ENCODE measurements around the gene LRMDA.
A peak's percentile ranks its signal among the peaks of the same experiment; 100 is the strongest.

Gene LRMDA

DNA sequence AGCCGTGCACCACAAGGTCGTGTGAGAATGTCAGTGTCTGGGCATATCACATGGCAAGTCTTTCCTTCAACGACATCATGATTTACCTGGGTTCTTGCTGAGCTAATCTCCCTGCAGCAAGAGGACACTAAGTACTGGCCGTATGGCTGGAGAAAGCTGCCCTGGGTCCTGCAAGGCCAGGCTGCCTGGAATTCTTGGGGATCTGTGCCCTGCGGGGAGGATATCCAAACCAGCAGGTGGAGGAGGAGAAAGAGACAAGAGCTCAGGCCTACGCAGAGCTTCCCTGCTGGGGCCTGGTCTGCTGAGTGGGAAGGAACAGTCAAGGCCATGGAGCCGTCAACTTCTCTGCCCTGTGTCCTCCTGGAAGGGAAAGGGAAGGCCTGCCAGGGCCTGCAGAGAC is 552.6 kb downstream of the LRMDA start:
- no peaks in the 10 kb centered on the region for H3K4me1 ChIP-seq (ENCODE audit: control insufficient read depth, insufficient read depth, low read length)
- H3K9me3 ChIP-seq (ENCODE audit: control insufficient read depth, insufficient read depth, low read length): no peaks in the 10 kb centered on the region
- no peak overlapping the region for H3K27ac ChIP-seq (ENCODE audit: low read depth, low read length)
- no peaks in the 10 kb centered on the region for H3K27me3 ChIP-seq (ENCODE audit: control insufficient read depth, insufficient read depth, low read length)
- no peak overlapping the region for H3K9ac ChIP-seq (ENCODE audit: low read depth, low read length)
- no peaks in the 10 kb centered on the region for H3K36me3 ChIP-seq (ENCODE audit: control insufficient read depth, insufficient read depth, low read length)
- H3K4me3 ChIP-seq (ENCODE audit: low read depth, low read length): no peak overlapping the region

GRCh38 chr10:75987616-75988015 is 556.2 kb downstream of the LRMDA start:
- Histone ChIP-seq H3K4me1 (ENCODE audit: control insufficient read depth, insufficient read depth, low read length) (no peaks in the 10 kb centered on the region), H3K9me3 (ENCODE audit: control insufficient read depth, insufficient read depth, low read length) (no peaks in the 10 kb centered on the region), H3K36me3 (ENCODE audit: control insufficient read depth, insufficient read depth, low read length) (no peaks in the 10 kb centered on the region), H3K27ac (ENCODE audit: low read depth, low read length) (no peak overlapping the region), H3K27me3 (ENCODE audit: control insufficient read depth, insufficient read depth, low read length) (no peaks in the 10 kb centered on the region), H3K9ac (ENCODE audit: low read depth, low read length) (no peak overlapping the region), H3K4me3 (ENCODE audit: low read depth, low read length) (no peak overlapping the region)

DNA sequence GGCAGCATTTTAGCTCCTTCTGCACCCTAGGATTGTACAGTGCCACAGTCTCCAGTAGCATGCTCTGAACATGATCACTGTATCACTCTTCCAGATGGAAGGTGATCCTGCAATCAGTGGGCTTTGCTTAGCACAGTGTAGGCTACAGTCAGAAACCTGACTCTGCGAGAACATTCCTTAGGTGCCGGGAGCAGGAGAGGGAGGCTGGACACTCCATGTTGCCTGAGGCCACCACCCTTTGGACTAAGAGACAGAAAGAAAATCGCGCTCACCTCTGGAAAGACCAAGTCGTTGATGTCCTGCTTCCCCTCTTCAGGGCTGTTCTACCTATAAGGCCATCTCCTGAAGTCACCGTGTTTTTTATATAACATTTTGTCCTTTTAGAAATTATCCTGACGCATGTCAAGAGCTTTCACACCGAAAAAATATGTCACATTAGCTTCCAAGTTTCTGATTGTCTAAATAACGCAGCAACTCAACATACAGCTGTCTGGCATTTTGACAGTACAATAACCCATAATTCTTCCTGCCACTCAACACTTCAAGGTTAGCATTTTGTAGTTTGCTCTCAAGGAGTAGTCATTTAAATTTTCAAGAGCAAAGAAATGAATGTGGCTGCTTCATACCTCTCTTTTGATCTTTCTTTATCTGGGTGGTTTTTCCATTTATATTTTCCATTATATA is 563.1 kb downstream of the LRMDA start:
- no peaks in the 10 kb centered on the region for H3K27me3 ChIP-seq (ENCODE audit: control insufficient read depth, insufficient read depth, low read length)
- no peaks in the 10 kb centered on the region for H3K36me3 ChIP-seq (ENCODE audit: control insufficient read depth, insufficient read depth, low read length)
- H3K27ac ChIP-seq (ENCODE audit: low read depth, low read length): no peak overlapping the region

GRCh38 chr10:75995041-75995430 is 563.6 kb downstream of the LRMDA start:
- H3K9ac ChIP-seq (ENCODE audit: low read depth, low read length): no peak overlapping the region
- H3K4me1 ChIP-seq (ENCODE audit: control insufficient read depth, insufficient read depth, low read length): no peaks in the 10 kb centered on the region
- no peak overlapping the region for H3K4me3 ChIP-seq (ENCODE audit: low read depth, low read length)
- no peak overlapping the region for H3K27ac ChIP-seq (ENCODE audit: low read depth, low read length)
- H3K36me3 ChIP-seq (ENCODE audit: control insufficient read depth, insufficient read depth, low read length): no peaks in the 10 kb centered on the region
- H3K9me3 ChIP-seq (ENCODE audit: control insufficient read depth, insufficient read depth, low read length): no peaks in the 10 kb centered on the region
- H3K27me3 ChIP-seq (ENCODE audit: control insufficient read depth, insufficient read depth, low read length): no peaks in the 10 kb centered on the region

More for the DNA sequence above, 563.1 kb downstream of the LRMDA start:
- Histone ChIP-seq H3K9ac (ENCODE audit: low read depth, low read length) (no peak overlapping the region), H3K4me1 (ENCODE audit: control insufficient read depth, insufficient read depth, low read length) (no peaks in the 10 kb centered on the region), H3K9me3 (ENCODE audit: control insufficient read depth, insufficient read depth, low read length) (no peaks in the 10 kb centered on the region), H3K4me3 (ENCODE audit: low read depth, low read length) (no peak overlapping the region)

GRCh38 chr10:75995720-75996119 is 564.3 kb downstream of the LRMDA start:
- H3K4me1 ChIP-seq (ENCODE audit: control insufficient read depth, insufficient read depth, low read length): no peaks in the 10 kb centered on the region
- H3K4me3 ChIP-seq (ENCODE audit: low read depth, low read length): no peak overlapping the region
- H3K9ac ChIP-seq (ENCODE audit: low read depth, low read length): no peak overlapping the region
- no peaks in the 10 kb centered on the region for H3K27me3 ChIP-seq (ENCODE audit: control insufficient read depth, insufficient read depth, low read length)
- no peaks in the 10 kb centered on the region for H3K9me3 ChIP-seq (ENCODE audit: control insufficient read depth, insufficient read depth, low read length)
- H3K27ac ChIP-seq (ENCODE audit: low read depth, low read length): no peak overlapping the region
- no peaks in the 10 kb centered on the region for H3K36me3 ChIP-seq (ENCODE audit: control insufficient read depth, insufficient read depth, low read length)

GRCh38 chr10:75999001-75999400 is 567.6 kb downstream of the LRMDA start:
- peaks cover 17% of the 10 kb centered on the region for H3K4me1 ChIP-seq (ENCODE audit: control insufficient read depth, insufficient read depth, low read length)
- no peaks in the 10 kb centered on the region for H3K9me3 ChIP-seq (ENCODE audit: control insufficient read depth, insufficient read depth, low read length)
- no peaks in the 10 kb centered on the region for H3K27me3 ChIP-seq (ENCODE audit: control insufficient read depth, insufficient read depth, low read length)
- no peaks in the 10 kb centered on the region for H3K36me3 ChIP-seq (ENCODE audit: control insufficient read depth, insufficient read depth, low read length)
- H3K27ac ChIP-seq (ENCODE audit: low read depth, low read length): no peak overlapping the region
- no peak overlapping the region for H3K9ac ChIP-seq (ENCODE audit: low read depth, low read length)
- H3K4me3 ChIP-seq (ENCODE audit: low read depth, low read length): no peak overlapping the region

- Histone ChIP-seq H3K4me3 (ENCODE audit: low read depth, low read length) (no peak overlapping the region), H3K4me1 (ENCODE audit: control insufficient read depth, insufficient read depth, low read length) (peaks cover 17% of the 10 kb centered on the region), H3K27ac (ENCODE audit: low read depth, low read length) (no peak overlapping the region), H3K36me3 (ENCODE audit: control insufficient read depth, insufficient read depth, low read length) (no peaks in the 10 kb centered on the region), H3K9ac (ENCODE audit: low read depth, low read length) (no peak overlapping the region), H3K9me3 (ENCODE audit: control insufficient read depth, insufficient read depth, low read length) (no peaks in the 10 kb centered on the region), H3K27me3 (ENCODE audit: control insufficient read depth, insufficient read depth, low read length) (no peaks in the 10 kb centered on the region)
Observed at GRCh38 chr10:75999515-76000209, 568.2 kb downstream of the LRMDA start.

- Histone ChIP-seq H3K9ac (ENCODE audit: low read depth, low read length) (no peak overlapping the region), H3K9me3 (ENCODE audit: control insufficient read depth, insufficient read depth, low read length) (no peaks in the 10 kb centered on the region), H3K4me1 (ENCODE audit: control insufficient read depth, insufficient read depth, low read length) (peaks cover 17% of the 10 kb centered on the region), H3K4me3 (ENCODE audit: low read depth, low read length) (no peak overlapping the region), H3K27ac (ENCODE audit: low read depth, low read length) (no peak overlapping the region), H3K36me3 (ENCODE audit: control insufficient read depth, insufficient read depth, low read length) (no peaks in the 10 kb centered on the region), H3K27me3 (ENCODE audit: control insufficient read depth, insufficient read depth, low read length) (no peaks in the 10 kb centered on the region)
Observed at GRCh38 chr10:76000550-76000949, 569.1 kb downstream of the LRMDA start.

GRCh38 chr10:76001019-76001418 is 569.6 kb downstream of the LRMDA start:
- H3K4me1 ChIP-seq (ENCODE audit: control insufficient read depth, insufficient read depth, low read length): peaks cover 17% of the 10 kb centered on the region
- no peak overlapping the region for H3K9ac ChIP-seq (ENCODE audit: low read depth, low read length)
- H3K27me3 ChIP-seq (ENCODE audit: control insufficient read depth, insufficient read depth, low read length): no peaks in the 10 kb centered on the region
- no peaks in the 10 kb centered on the region for H3K36me3 ChIP-seq (ENCODE audit: control insufficient read depth, insufficient read depth, low read length)
- no peaks in the 10 kb centered on the region for H3K9me3 ChIP-seq (ENCODE audit: control insufficient read depth, insufficient read depth, low read length)
- H3K27ac ChIP-seq (ENCODE audit: low read depth, low read length): no peak overlapping the region
- no peak overlapping the region for H3K4me3 ChIP-seq (ENCODE audit: low read depth, low read length)

GRCh38 chr10:76001461-76001860 is 570.0 kb downstream of the LRMDA start:
- Histone ChIP-seq H3K27me3 (ENCODE audit: control insufficient read depth, insufficient read depth, low read length) (no peaks in the 10 kb centered on the region), H3K27ac (ENCODE audit: low read depth, low read length) (no peak overlapping the region), H3K36me3 (ENCODE audit: control insufficient read depth, insufficient read depth, low read length) (no peaks in the 10 kb centered on the region), H3K9ac (ENCODE audit: low read depth, low read length) (no peak overlapping the region), H3K9me3 (ENCODE audit: control insufficient read depth, insufficient read depth, low read length) (no peaks in the 10 kb centered on the region), H3K4me1 (ENCODE audit: control insufficient read depth, insufficient read depth, low read length) (peaks cover 20% of the 10 kb centered on the region), H3K4me3 (ENCODE audit: low read depth, low read length) (no peak overlapping the region)

DNA sequence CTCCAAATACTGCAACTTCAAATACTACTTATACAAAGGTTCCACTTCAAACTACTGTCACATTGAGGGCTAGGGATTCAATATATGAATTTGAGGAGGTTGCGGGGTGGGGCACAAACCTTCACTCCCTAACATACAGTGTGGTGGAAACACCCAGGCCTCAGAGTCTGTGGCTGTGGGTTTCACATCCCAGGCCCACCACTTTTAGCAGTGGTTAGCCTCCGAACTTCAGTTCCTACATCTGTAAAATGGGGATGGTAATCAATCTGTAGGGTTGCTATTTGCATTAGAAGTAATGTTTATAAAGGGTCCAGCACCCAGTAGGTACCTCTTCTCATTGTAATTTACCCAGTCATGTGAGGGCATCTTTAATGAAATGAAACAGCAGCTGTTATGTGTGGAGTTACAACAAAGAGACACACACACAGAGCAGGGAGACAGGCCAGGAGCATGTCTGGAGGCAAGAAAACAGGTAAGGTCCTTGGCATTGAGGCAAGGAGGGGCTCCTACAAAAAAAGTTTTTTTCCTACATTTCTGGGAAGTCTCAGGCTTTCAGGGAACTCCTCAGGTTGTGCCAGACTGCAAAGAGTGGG is 570.9 kb downstream of the LRMDA start:
- Histone ChIP-seq H3K27me3 (ENCODE audit: control insufficient read depth, insufficient read depth, low read length) (no peaks in the 10 kb centered on the region), H3K4me1 (ENCODE audit: control insufficient read depth, insufficient read depth, low read length) (peaks cover 25% of the 10 kb centered on the region), H3K9ac (ENCODE audit: low read depth, low read length) (no peak overlapping the region), H3K36me3 (ENCODE audit: control insufficient read depth, insufficient read depth, low read length) (no peaks in the 10 kb centered on the region), H3K27ac (ENCODE audit: low read depth, low read length) (peak overlapping the region; percentile 21), H3K9me3 (ENCODE audit: control insufficient read depth, insufficient read depth, low read length) (no peaks in the 10 kb centered on the region), H3K4me3 (ENCODE audit: low read depth, low read length) (no peak overlapping the region)

All from HUES48 (cell line).